A673 (cell line): ENCODE measurements around the gene TRIM29.

Source experiments
- EZH2 ChIP-seq: fragments of 200-600 bp; sonication (generic); IDR thresholded peaks from 2 replicates; pipeline ENCODE4 v1.6.1; 2017; ENCODE audit warnings: borderline replicate concordance, low read depth, mild to moderate bottlenecking, mixed read lengths, antibody characterized with exemption, low read length; ENCODE audit not compliant: poor library complexity, severe bottlenecking
- TF ChIP-seq, protein P1 (sequence below): fragments of 300-800, 200-600 bp; sonication (generic); conservative IDR thresholded peaks from 2 replicates; pipeline ENCODE4 v1.5.1; 2017; ENCODE audit warnings: low read depth, mild to moderate bottlenecking, antibody characterized with exemption, low read length, moderate library complexity, mixed read lengths

- TF ChIP-seq, protein P1, sequence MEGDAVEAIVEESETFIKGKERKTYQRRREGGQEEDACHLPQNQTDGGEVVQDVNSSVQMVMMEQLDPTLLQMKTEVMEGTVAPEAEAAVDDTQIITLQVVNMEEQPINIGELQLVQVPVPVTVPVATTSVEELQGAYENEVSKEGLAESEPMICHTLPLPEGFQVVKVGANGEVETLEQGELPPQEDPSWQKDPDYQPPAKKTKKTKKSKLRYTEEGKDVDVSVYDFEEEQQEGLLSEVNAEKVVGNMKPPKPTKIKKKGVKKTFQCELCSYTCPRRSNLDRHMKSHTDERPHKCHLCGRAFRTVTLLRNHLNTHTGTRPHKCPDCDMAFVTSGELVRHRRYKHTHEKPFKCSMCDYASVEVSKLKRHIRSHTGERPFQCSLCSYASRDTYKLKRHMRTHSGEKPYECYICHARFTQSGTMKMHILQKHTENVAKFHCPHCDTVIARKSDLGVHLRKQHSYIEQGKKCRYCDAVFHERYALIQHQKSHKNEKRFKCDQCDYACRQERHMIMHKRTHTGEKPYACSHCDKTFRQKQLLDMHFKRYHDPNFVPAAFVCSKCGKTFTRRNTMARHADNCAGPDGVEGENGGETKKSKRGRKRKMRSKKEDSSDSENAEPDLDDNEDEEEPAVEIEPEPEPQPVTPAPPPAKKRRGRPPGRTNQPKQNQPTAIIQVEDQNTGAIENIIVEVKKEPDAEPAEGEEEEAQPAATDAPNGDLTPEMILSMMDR: no peak
- no peak for TF ChIP-seq EZH2
Observed at GRCh38 chr11:120063686-120064340, 74.1 kb downstream of the TRIM29 start.
